Prostate gland (tissue), 2 donors: ENCODE data around the gene ALOX12B.

Experiments
- POLR2A ChIP-seq: fragments of 450-650 bp; IDR thresholded peaks from one replicate; pipeline ENCODE4 v1.6.1; 2016; ENCODE audit warnings: antibody characterized with exemption, mild to moderate bottlenecking
- POLR2AphosphoS5 ChIP-seq: sonication (generic); formaldehyde crosslinking; IDR thresholded peaks from one replicate; pipeline ENCODE4 v1.6.1; 2017; ENCODE audit warnings: antibody characterized with exemption
- TF ChIP-seq, protein P1 (sequence below), 4 experiments: fragments of 200-600 bp in 2 of 4; fragments of 450-650 bp in 2 of 4; sonication (generic) in 2 of 4; IDR thresholded peaks; 1 replicate in 3 of 4; 2 replicates in 1 of 4; pipeline ENCODE4 v1.5.1; 2016 to 2019; ENCODE audit warnings: antibody characterized with exemption in 4 of 4, mild to moderate bottlenecking in 2 of 4, moderate library complexity in 2 of 4

DNA sequence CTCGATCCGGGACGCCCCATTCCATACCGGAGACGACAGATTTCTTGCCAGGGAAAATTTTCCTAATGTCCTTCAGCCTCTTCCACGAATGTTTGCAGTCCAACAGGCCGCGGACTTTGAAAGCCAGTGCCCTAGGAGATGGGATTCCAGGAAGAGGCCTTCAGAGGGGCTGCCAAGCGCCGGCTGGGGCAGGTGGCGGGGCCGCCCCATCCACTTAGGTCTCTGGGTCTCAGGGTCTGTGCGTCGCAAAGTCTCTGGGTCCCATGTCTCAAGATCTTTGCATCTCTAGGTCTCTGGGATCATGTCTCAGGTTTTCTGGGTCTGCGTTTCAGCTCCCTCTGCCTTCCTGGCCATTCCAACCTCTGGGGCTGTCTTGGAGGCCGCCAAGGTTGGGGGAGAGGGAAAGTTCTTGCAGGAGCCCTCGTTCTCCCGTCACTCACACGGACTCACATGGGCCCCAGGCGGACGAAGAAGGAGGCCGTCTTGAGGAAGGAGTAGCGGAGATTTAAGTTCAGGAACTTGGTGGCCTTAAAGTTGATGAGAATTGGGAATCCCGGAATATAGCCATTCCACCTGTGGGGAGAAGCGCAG, 7.2 kb downstream of the ALOX12B start:
- TF ChIP-seq, protein P1, sequence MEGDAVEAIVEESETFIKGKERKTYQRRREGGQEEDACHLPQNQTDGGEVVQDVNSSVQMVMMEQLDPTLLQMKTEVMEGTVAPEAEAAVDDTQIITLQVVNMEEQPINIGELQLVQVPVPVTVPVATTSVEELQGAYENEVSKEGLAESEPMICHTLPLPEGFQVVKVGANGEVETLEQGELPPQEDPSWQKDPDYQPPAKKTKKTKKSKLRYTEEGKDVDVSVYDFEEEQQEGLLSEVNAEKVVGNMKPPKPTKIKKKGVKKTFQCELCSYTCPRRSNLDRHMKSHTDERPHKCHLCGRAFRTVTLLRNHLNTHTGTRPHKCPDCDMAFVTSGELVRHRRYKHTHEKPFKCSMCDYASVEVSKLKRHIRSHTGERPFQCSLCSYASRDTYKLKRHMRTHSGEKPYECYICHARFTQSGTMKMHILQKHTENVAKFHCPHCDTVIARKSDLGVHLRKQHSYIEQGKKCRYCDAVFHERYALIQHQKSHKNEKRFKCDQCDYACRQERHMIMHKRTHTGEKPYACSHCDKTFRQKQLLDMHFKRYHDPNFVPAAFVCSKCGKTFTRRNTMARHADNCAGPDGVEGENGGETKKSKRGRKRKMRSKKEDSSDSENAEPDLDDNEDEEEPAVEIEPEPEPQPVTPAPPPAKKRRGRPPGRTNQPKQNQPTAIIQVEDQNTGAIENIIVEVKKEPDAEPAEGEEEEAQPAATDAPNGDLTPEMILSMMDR (IDR thresholded peaks at IDR 0.05) = no peak
- TF ChIP-seq POLR2A = no peak
- no peak for TF ChIP-seq POLR2AphosphoS5
